ES-I3 (cell line): ENCODE data around the gene LMO7.
"Not testable (repeated sequence)": the region's sequence is repeated elsewhere in the genome, so short reads cannot be mapped to it uniquely, and the experiment has no call there.

Experiments
- H3K36me3 ChIP-seq: 2 replicates; pipeline ENCODE4 v1.6.1; 2013; ENCODE audit warnings: mild to moderate bottlenecking, low read length, control low read depth, moderate library complexity; ENCODE audit not compliant: insufficient read depth
- H3K4me1 ChIP-seq: 2 replicates; pipeline ENCODE4 v1.6.1; 2013; ENCODE audit warnings: mild to moderate bottlenecking, control low read depth, low read length; ENCODE audit not compliant: insufficient read depth
- H3K9ac ChIP-seq: 2 replicates; pipeline ENCODE4 v1.6.1; 2013; ENCODE audit warnings: low read depth, mild to moderate bottlenecking, low read length, moderate library complexity
- H3K9me3 ChIP-seq: 2 replicates; pipeline ENCODE4 v1.6.1; 2013; ENCODE audit warnings: mild to moderate bottlenecking, low read length, moderate library complexity; ENCODE audit not compliant: control insufficient read depth, insufficient read depth

The LMO7 gene

DNA sequence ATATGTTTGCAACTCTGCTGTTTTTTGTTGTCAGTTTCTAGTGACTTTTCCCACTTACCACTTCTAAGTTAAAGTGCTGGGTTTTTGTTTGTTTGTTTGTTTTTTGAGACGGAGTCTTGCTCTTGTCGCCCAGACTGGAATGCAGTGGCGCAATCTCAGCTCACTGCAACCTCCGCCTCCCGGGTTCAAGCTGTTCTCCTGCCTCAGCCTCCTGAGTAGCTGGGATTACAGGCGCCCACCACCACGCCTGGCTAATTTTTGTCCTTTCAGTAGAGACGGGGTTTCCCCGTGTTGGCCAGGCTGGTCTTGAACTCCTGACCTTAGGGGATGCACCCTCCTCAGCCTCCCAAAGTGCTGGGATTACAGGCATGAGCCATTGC, 157.0 kb downstream of the LMO7 start:
- not testable (repeated sequence) for H3K36me3 ChIP-seq, H3K9me3 ChIP-seq, H3K9ac ChIP-seq
- H3K4me1 ChIP-seq, result peaks cover 13% of the 10 kb centered on the region

GRCh38 chr13:75794663-75795062, 158.5 kb downstream of the LMO7 start:
- no peaks in the 10 kb centered on the region for H3K36me3 ChIP-seq
- H3K9me3 ChIP-seq, result no peaks in the 10 kb centered on the region
- no peak overlapping the region for H3K9ac ChIP-seq
- peaks cover 13% of the 10 kb centered on the region for H3K4me1 ChIP-seq

GRCh38 chr13:75795274-75795673, 159.1 kb downstream of the LMO7 start:
- Histone ChIP-seq H3K9ac (no peak overlapping the region), H3K4me1 (peaks cover 13% of the 10 kb centered on the region), H3K9me3 (no peaks in the 10 kb centered on the region), H3K36me3 (no peaks in the 10 kb centered on the region)

GRCh38 chr13:75796825-75797224, 160.7 kb downstream of the LMO7 start:
- Histone ChIP-seq H3K36me3 (no peaks in the 10 kb centered on the region), H3K9me3 (no peaks in the 10 kb centered on the region), H3K9ac (no peak overlapping the region), H3K4me1 (peaks cover 13% of the 10 kb centered on the region)

- Histone ChIP-seq H3K4me1 (peaks cover 12% of the 10 kb centered on the region), H3K36me3 (no peaks in the 10 kb centered on the region)
These were observed 161.1 kb downstream of the LMO7 start for GRCh38 chr13:75797239-75797638.

GRCh38 chr13:75797719-75798118, 161.6 kb downstream of the LMO7 start:
- Histone ChIP-seq H3K9me3 (no peaks in the 10 kb centered on the region), H3K36me3 (no peaks in the 10 kb centered on the region), H3K4me1 (0 out of 2 replicates have a peak, but pooled peaks cover 7% of the 10 kb centered on the region), H3K9ac (no peak overlapping the region)

More at GRCh38 chr13:75797239-75797638, 161.1 kb downstream of the LMO7 start:
- Histone ChIP-seq H3K9ac (no peak overlapping the region), H3K9me3 (no peaks in the 10 kb centered on the region)

DNA sequence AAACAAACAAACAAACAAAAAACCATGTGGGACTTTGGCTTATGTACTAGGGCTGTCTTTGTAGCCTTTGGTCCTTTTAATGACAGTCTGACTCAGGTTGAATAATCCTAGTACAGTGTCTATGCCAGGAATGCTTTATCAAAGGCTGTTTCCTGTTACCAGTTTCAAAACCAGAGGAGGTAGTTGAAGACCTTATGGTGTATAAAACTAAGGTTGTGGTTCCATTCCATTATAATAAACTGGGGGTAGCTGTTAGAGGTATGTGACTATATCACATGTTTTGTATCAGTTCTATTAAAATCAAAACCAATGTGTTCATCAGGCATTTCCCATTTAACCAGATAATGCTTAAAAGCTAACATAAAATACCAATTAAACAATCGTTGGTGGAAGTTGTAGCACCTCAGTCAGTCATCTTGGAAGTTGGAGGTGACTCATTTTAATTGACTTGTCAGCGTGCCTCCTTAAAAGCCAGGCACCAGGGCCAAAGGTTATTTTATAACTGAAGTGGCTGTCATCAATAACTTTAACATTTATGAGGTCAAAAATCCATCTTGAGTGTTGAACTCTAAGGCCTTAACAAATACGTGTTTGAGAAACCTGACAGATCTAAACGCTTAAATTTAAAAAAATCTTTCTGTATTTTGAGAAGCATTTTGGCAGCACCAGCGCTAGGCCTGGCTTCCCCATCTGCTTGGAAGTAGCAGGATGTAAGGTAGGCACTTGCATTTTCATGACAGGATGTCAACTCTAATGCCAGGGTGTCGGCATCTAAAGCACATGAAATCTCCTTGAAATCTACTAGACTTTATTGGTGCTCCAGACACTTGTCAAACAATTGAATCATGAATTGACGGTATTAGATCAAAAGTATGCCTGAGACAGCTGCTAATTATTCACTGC, 162.5 kb downstream of the LMO7 start:
- Histone ChIP-seq H3K36me3 (no peaks in the 10 kb centered on the region), H3K9me3 (no peaks in the 10 kb centered on the region), H3K9ac (no peak overlapping the region), H3K4me1 (peaks cover 10% of the 10 kb centered on the region; the same call in 1 of the 2 replicates)

- Histone ChIP-seq H3K9me3 (no peaks in the 10 kb centered on the region), H3K4me1 (peaks cover 14% of the 10 kb centered on the region; the same call in 1 of the 2 replicates), H3K9ac (no peak overlapping the region), H3K36me3 (no peaks in the 10 kb centered on the region)
These were observed 164.4 kb downstream of the LMO7 start for GRCh38 chr13:75800545-75800944.

DNA sequence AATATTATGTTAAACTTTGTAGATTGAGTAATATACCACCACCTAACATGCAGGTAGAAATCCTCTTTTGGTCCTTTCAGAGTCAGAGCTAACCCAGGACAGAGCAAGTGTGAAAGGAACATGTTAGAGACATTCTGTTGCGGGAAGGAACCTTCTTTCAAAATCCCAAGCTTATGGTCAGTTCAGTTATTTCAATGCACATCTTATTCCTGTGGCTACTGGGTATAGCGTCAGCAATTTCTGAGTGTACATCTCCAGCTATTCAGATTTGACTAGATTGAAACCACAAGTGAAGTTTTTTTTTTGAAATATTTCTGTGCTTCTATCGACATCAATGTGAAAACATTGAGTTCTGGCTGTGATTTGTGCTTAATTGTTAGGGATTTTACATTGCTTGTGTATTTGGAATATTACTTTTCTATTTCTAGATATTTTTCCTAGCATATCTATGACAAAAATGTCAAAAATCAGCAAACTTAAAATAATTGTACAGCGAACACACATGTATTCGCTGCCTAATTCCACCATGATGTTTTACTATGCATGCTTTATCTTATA, 165.3 kb downstream of the LMO7 start:
- Histone ChIP-seq H3K9me3 (no peaks in the 10 kb centered on the region), H3K9ac (no peak overlapping the region), H3K4me1 (peaks cover 20% of the 10 kb centered on the region; the same call in 1 of the 2 replicates), H3K36me3 (no peaks in the 10 kb centered on the region)

- Histone ChIP-seq H3K9ac (no peak overlapping the region), H3K9me3 (no peaks in the 10 kb centered on the region), H3K4me1 (peaks cover 21% of the 10 kb centered on the region; the same call in 1 of the 2 replicates), H3K36me3 (no peaks in the 10 kb centered on the region)
These were observed 166.0 kb downstream of the LMO7 start for GRCh38 chr13:75802161-75802560.

GRCh38 chr13:75803164-75803611, 167.1 kb downstream of the LMO7 start:
- no peaks in the 10 kb centered on the region for H3K36me3 ChIP-seq
- peaks cover 21% of the 10 kb centered on the region; the same call in 1 of the 2 replicates for H3K4me1 ChIP-seq
- H3K9me3 ChIP-seq, result no peaks in the 10 kb centered on the region
- H3K9ac ChIP-seq, result no peak overlapping the region

- Histone ChIP-seq H3K9ac (no peak overlapping the region), H3K9me3 (no peaks in the 10 kb centered on the region), H3K4me1 (peaks cover 21% of the 10 kb centered on the region; the same call in 1 of the 2 replicates), H3K36me3 (no peaks in the 10 kb centered on the region)
These were observed 167.9 kb downstream of the LMO7 start for GRCh38 chr13:75804054-75804453.

DNA sequence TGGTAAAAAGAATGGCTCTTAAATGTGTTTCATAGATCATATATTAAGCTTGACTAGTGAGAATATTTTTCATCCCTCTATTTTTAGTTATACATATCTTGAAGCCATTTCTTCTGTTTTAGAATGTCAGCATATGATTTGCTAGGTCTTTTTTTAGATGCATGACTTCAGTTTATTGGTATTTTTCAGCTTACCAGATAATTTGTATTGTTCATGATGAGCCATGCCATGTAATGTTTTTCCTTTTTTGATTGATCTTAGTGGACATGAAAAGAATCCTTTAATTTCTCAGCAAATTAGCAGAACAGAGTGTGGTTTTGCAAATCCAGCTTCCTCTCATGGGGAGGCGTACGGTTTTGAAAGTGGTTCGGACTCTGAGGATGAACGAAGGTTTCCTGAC, 168.5 kb downstream of the LMO7 start:
- peaks cover 21% of the 10 kb centered on the region; the same call in 1 of the 2 replicates for H3K4me1 ChIP-seq
- no peaks in the 10 kb centered on the region for H3K36me3 ChIP-seq
- no peaks in the 10 kb centered on the region for H3K9me3 ChIP-seq
- H3K9ac ChIP-seq, result no peak overlapping the region

DNA sequence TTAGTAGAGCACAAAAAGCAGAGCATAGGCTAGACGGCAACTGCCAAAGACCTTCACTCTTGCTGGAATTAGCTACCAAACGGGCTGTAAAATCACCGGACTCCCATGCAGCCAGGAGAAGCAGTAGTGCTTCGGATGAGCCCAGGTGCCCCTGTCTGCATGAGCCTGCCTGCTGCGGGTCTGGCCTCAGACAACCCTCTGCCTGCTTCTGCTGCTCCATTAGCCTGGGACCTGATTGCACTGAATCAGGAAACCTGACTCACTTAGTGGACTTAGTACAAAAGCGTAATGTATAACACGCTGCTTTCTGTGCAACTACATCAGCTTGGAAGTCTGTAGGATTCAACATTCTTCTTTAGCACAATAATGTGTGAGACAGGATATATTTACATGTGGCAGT, 170.0 kb downstream of the LMO7 start:
- no peaks in the 10 kb centered on the region for H3K36me3 ChIP-seq
- H3K9me3 ChIP-seq, result no peaks in the 10 kb centered on the region
- no peak overlapping the region for H3K9ac ChIP-seq
- H3K4me1 ChIP-seq, result peaks cover 21% of the 10 kb centered on the region; the same call in 1 of the 2 replicates

GRCh38 chr13:75811361-75811760, 175.2 kb downstream of the LMO7 start:
- H3K9ac ChIP-seq, result no peak overlapping the region
- no peaks in the 10 kb centered on the region for H3K36me3 ChIP-seq
- H3K4me1 ChIP-seq, result peaks cover 2% of the 10 kb centered on the region; the same call in 1 of the 2 replicates
- no peaks in the 10 kb centered on the region for H3K9me3 ChIP-seq
